K562 (cell line): ENCODE data around the gene KDM2A. TPM values are rescaled to one million over a fixed set of nuclear protein-coding genes. Genes with fewer than 3 reads are reported as not detected.

Source experiments
- BRF1 ChIP-seq: IDR thresholded peaks from 3 replicates; pipeline ENCODE4 v1.6.1; 2011; ENCODE audit warnings: borderline replicate concordance, mild to moderate bottlenecking; ENCODE audit not compliant: insufficient read length; ENCODE audit errors: extremely low read depth
- CEBPG ChIP-seq, 3 experiments: fragments of 200-800 bp in 1 of 3; sonication (Bioruptor generic) in 1 of 3; sonication (generic) in 1 of 3; formaldehyde crosslinking in 1 of 3; IDR thresholded peaks in 2 of 3; conservative IDR thresholded peaks in 1 of 3; 2 replicates each; pipeline versions ENCODE4 v1.6.1 to v1.8.0; 2016 to 2022; ENCODE audit warnings: missing compliant biosample characterization in 2 of 3, missing genetic modification characterization in 2 of 3, mild to moderate bottlenecking in 1 of 3, missing genetic modification reagents in 1 of 3
- CREBBP ChIP-seq: IDR thresholded peaks from one replicate; pipeline ENCODE4 v1.6.1; 2012; ENCODE audit warnings: low read depth, mild to moderate bottlenecking, control low read depth, inconsistent platforms, low read length
- ELF4 ChIP-seq: fragments of 450-650 bp; formaldehyde crosslinking; IDR thresholded peaks from 2 replicates; pipeline ENCODE4 v1.4.0; 2022; ENCODE audit warnings: missing genetic modification characterization
- EWSR1 ChIP-seq: fragments of 450-650 bp; IDR thresholded peaks from 2 replicates; pipeline ENCODE4 v1.6.1; 2018; ENCODE audit warnings: borderline replicate concordance, mild to moderate bottlenecking, low read depth, moderate library complexity; ENCODE audit not compliant: partially characterized antibody
- FOXA3 ChIP-seq, 2 experiments: fragments of 450-650 bp in 1 of 2; sonication (generic) in 1 of 2; formaldehyde crosslinking; IDR thresholded peaks in 1 of 2; conservative IDR thresholded peaks in 1 of 2; 2 replicates each; pipeline versions ENCODE4 v1.4.0 to v1.8.0; 2020 to 2022; ENCODE audit warnings: mild to moderate bottlenecking in 2 of 2, missing genetic modification reagents in 1 of 2
- HNRNPK ChIP-seq: fragments of 200-400 bp; formaldehyde crosslinking; IDR thresholded peaks from one replicate; pipeline ENCODE4 v1.6.1; 2018; ENCODE audit warnings: mild to moderate bottlenecking, low read depth, low read length; ENCODE audit not compliant: poor library complexity, severe bottlenecking
- HSF4 ChIP-seq: fragments of 250-450 bp; sonication (Bioruptor Pico); IDR thresholded peaks from 2 replicates; pipeline ENCODE4 v2.1.2; 2022; ENCODE audit warnings: mild to moderate bottlenecking, moderate library complexity, borderline replicate concordance
- JUNB ChIP-seq: fragments of 450-650 bp; formaldehyde crosslinking; conservative IDR thresholded peaks from 2 replicates; pipeline ENCODE4 v1.4.0; 2020; ENCODE audit warnings: mild to moderate bottlenecking
- MCM3 ChIP-seq: fragments of 450-650 bp; IDR thresholded peaks from 2 replicates; pipeline ENCODE4 v1.6.1; 2016
- MCM7 ChIP-seq, 2 experiments: fragments of 450-650 bp; IDR thresholded peaks; 2 replicates each; pipeline ENCODE4 v1.6.1; 2016 to 2018
- PTRF ChIP-seq: fragments of 450-650 bp; IDR thresholded peaks from 2 replicates; pipeline ENCODE4 v1.6.1; 2016; ENCODE audit warnings: mild to moderate bottlenecking, missing genetic modification characterization, missing compliant biosample characterization
- PYGO2 ChIP-seq: fragments of 450-650 bp; IDR thresholded peaks from 2 replicates; pipeline ENCODE4 v1.6.1; 2016; ENCODE audit warnings: mild to moderate bottlenecking, missing genetic modification characterization, moderate library complexity, missing compliant biosample characterization
- RBBP5 ChIP-seq: fragments of 200-600 bp; sonication (generic); IDR thresholded peaks from 2 replicates; pipeline ENCODE4 v1.6.1; 2012; ENCODE audit warnings: borderline replicate concordance, mild to moderate bottlenecking, low read length, control low read depth, inconsistent platforms; ENCODE audit not compliant: insufficient read depth, poor library complexity, severe bottlenecking
- RHOXF2B ChIP-seq: fragments of 250-450 bp; sonication (Bioruptor Pico); conservative IDR thresholded peaks from 2 replicates; pipeline ENCODE4 v1.5.1; 2021
- SLC30A9 ChIP-seq: fragments of 250-450 bp; sonication (Bioruptor Pico); IDR thresholded peaks from 2 replicates; pipeline ENCODE4 v1.8.0; 2022; ENCODE audit warnings: mild to moderate bottlenecking, moderate library complexity
- SMAD3 ChIP-seq: fragments of 450-650 bp; formaldehyde crosslinking; conservative IDR thresholded peaks from 2 replicates; pipeline ENCODE4 v1.4.0; 2020; ENCODE audit warnings: mild to moderate bottlenecking
- TCF7L2 ChIP-seq: fragments of 150-350 bp; IDR thresholded peaks from 2 replicates; pipeline ENCODE4 v1.6.1; 2016; ENCODE audit warnings: low read depth, mild to moderate bottlenecking, low read length, moderate library complexity
- XRCC5 ChIP-seq: fragments of 200-400 bp; formaldehyde crosslinking; IDR thresholded peaks from 2 replicates; pipeline ENCODE4 v1.6.1; 2017; ENCODE audit warnings: low read depth, mild to moderate bottlenecking, low read length
- ZBTB43 ChIP-seq: sonication (generic); formaldehyde crosslinking; IDR thresholded peaks from 2 replicates; pipeline ENCODE4 v1.8.0; 2023; ENCODE audit warnings: mild to moderate bottlenecking, missing genetic modification reagents
- ZFP30 ChIP-seq: fragments of 250-450 bp; sonication (Bioruptor Pico); IDR thresholded peaks from 2 replicates; pipeline ENCODE4 v1.8.0; 2022; ENCODE audit warnings: moderate library complexity, mild to moderate bottlenecking, inconsistent platforms, borderline replicate concordance
- ZNF239 ChIP-seq: fragments of 250-450 bp; sonication (Bioruptor Pico); IDR thresholded peaks from 2 replicates; pipeline ENCODE4 v1.4.0; 2020; ENCODE audit warnings: mild to moderate bottlenecking
- ZNF778 ChIP-seq: fragments of 450-650 bp; formaldehyde crosslinking; IDR thresholded peaks from 2 replicates; pipeline ENCODE4 v1.4.0; 2020; ENCODE audit warnings: mild to moderate bottlenecking, moderate library complexity
- polyA plus RNA-seq, 8 experiments: library from polyadenylated mRNA; depleted of rRNA in 4 of 8; stranded (reverse) in 5 of 8; unstranded in 3 of 8; fragments of >200 nt; fragmentation: Nextera tagmentation in 2 of 8; fragmentation: Illumina TruSeq in 1 of 8; extraction: Ambion mirVana in 2 of 8; extraction: Trizol in 1 of 8; gene quantifications; 2 replicates each; pipeline versions ENCODE4 v1.2.1 to v1.2.3, GENCODE V29; 2011 to 2014; ENCODE audit warnings: inconsistent platforms in 1 of 8, missing spikeins in 1 of 8
- total RNA-seq, 7 experiments: library from RNA; depleted of rRNA in 6 of 7; stranded (reverse); fragments of >200 nt in 6 of 7; fragmentation: Illumina TruSeq in 2 of 7; extraction: Trizol in 2 of 7; gene quantifications; 2 replicates each; pipeline versions ENCODE4 v1.2.1 to v1.2.3, GENCODE V29; 2011 to 2021; ENCODE audit warnings: low replicate concordance in 1 of 7
- TF ChIP-seq, protein P1 (sequence below): IDR thresholded peaks from 2 replicates; pipeline ENCODE4 v1.6.1; 2012; ENCODE audit warnings: low read depth, low read length, improper control_type of control experiment, borderline replicate concordance
- TF ChIP-seq, protein P2 (sequence below): fragments of 250-450 bp; sonication (Bioruptor Pico); IDR thresholded peaks from 2 replicates; pipeline ENCODE4 v1.5.0; 2021

The KDM2A gene
- total and polyA plus RNA-seq, 9 of the 15 experiments (the other 6 are each of a cell fraction or from before 2014, with no cell fraction given) = 5.0 to 39.3 (median 21.3) TPM

DNA sequence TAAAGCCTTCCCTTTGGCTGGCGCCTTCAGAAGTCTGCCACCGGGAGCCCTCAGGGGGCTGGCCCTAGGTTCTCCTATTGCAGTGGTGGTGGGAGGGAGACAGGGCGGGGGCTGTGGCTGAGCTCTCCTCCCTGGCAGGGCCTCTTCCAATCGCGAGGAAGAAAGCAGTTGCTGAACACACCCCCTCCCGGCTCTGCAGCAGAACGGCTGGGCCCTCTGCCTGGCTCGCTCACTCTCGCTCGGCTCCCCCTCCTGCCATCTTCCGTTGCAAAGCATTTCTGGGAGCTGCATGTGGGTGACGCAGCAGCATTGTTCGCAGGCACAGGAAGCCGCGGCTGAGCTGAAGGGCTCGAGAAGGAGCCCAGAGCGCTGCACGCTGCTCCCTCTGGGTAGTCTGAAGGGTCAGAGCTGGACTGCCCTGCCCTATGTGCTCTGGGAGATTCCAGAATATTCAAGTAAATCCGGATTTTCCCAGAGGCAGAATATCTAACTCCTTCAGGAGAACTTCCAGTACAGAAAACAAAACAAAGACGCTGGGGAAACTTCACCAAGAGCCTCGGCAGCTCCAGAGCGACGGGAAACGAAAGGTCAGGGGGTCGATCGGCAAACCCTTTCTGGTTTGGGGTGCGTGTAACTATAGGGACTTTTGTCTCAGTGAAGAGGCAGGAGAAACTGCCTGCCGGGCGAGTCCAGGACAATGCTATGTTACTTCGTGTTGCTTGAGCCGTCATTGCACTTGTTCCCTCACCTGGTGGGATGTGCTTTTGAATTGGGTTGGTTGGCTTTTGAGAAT is 120.9 kb downstream of the KDM2A start (continued):
- no peak for TF ChIP-seq ZBTB43
- no peak for TF ChIP-seq BRF1
- no peak for TF ChIP-seq RHOXF2B (CRISPR knock-in tag)
- TF ChIP-seq MCM3 = no peak
- no peak for TF ChIP-seq ELF4
- TF ChIP-seq ZFP30 (CRISPR knock-in tag) = no peak
- TF ChIP-seq HSF4 (CRISPR knock-in tag) = no peak
- no peak for TF ChIP-seq PTRF
- no peak for TF ChIP-seq ZNF239 (CRISPR knock-in tag)
- no peak for TF ChIP-seq EWSR1
- TF ChIP-seq SLC30A9 (CRISPR knock-in tag) = no peak
- peak; percentile 78 for TF ChIP-seq CEBPG (CRISPR knock-in tag; IDR thresholded peaks at IDR 0.05)
- no peak for TF ChIP-seq CEBPG (tag; conservative IDR thresholded peaks at IDR 0.05 in 1 of 2, IDR thresholded peaks at IDR 0.05 in 1 of 2)
- no peak for TF ChIP-seq FOXA3 (CRISPR knock-in tag; conservative IDR thresholded peaks at IDR 0.05 in 1 of 2, IDR thresholded peaks at IDR 0.05 in 1 of 2)
- TF ChIP-seq SMAD3 (CRISPR knock-in tag) = no peak
- TF ChIP-seq, protein P1, sequence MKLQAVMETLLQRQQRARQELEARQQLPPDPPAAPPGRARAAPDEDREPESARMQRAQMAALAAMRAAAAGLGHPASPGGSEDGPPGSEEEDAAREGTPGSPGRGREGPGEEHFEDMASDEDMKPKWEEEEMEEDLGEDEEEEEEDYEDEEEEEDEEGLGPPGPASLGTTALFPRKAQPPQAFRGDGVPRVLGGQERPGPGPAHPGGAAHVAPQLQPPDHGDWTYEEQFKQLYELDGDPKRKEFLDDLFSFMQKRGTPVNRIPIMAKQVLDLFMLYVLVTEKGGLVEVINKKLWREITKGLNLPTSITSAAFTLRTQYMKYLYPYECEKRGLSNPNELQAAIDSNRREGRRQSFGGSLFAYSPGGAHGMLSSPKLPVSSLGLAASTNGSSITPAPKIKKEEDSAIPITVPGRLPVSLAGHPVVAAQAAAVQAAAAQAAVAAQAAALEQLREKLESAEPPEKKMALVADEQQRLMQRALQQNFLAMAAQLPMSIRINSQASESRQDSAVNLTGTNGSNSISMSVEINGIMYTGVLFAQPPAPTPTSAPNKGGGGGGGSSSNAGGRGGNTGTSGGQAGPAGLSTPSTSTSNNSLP = no peak
- TF ChIP-seq MCM7 (IDR thresholded peaks at IDR 0.05) = no peak
- TF ChIP-seq JUNB = no peak
- TF ChIP-seq, protein P2, sequence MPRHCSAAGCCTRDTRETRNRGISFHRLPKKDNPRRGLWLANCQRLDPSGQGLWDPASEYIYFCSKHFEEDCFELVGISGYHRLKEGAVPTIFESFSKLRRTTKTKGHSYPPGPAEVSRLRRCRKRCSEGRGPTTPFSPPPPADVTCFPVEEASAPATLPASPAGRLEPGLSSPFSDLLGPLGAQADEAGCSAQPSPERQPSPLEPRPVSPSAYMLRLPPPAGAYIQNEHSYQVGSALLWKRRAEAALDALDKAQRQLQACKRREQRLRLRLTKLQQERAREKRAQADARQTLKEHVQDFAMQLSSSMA (CRISPR knock-in tag) = no peak
- peak; percentile 64 for TF ChIP-seq RBBP5
- no peak; the same call in 1 of the 2 replicates for TF ChIP-seq XRCC5
- TF ChIP-seq TCF7L2 = no peak
- no peak for TF ChIP-seq CREBBP
- no peak for TF ChIP-seq HNRNPK
- TF ChIP-seq PYGO2 (tag) = no peak
- TF ChIP-seq ZNF778 (CRISPR knock-in tag) = no peak
